ENCODE data around the gene FAM120AOS. TPM values are rescaled to one million over a fixed set of nuclear protein-coding genes. Genes with fewer than 3 reads are reported as not detected.
A peak's percentile ranks its signal among the peaks of the same experiment; 100 is the strongest.

Gene FAM120AOS
- total RNA-seq, 1 experiment from 2014 or later, result 53.6 TPM

DNA sequence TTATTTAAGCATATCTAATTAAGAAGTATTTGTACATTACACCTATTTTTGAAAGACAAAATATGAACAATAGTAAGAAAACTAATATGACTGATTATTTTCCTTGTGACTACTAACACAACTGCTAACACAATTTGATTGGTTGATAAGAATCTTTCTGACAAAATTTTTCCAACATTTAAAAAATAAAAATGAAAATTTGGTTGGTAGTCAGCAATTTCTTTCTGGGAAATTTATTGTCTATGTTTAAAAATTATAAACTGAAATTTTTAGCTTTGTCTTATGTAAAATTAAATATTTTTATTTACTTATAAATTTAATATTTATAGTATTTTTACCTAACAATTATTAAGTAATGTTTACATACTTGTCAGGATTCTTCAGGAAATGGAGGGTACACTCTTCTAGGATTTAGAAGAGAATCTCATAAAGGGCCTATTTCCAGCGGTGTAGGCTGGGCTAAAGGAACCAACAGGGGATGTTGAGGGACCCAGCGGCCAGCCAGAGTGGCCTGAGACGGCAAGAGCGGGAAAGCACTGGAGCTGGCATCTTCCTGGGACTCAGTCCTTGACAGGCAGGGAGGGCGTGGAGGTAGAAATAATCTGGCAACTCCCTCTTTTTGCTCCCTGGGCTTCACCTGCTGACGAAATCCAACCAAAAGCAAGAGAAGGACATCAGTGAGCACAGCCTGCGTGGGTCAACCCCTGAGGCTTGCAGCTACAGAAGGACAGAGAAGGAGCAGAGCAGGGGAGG, 16.6 kb downstream of the FAM120AOS start:
- WGBS (ENCODE audit: extremely low coverage, insufficient read length, low lambda C conversion rate), result no CpG with 5 or more reads among the region's 7 CpGs
- Histone ChIP-seq H4K5ac (ENCODE audit: insufficient read length, low read depth, low read length) (no peak overlapping the region), H3K14ac (ENCODE audit: insufficient read depth, low read length) (no peak overlapping the region), H3K9me3 (ENCODE audit: control insufficient read depth, low read depth, low read length) (no peaks in the 10 kb centered on the region), H3K79me1 (ENCODE audit: insufficient read depth, low read depth, low read length, poor library complexity, severe bottlenecking) (no peaks in the 10 kb centered on the region), H3K27ac (ENCODE audit: insufficient read length, low read depth, low read length) (no peak overlapping the region), H3K23ac (ENCODE audit: insufficient read length, low read depth, low read length) (no peak overlapping the region), H2BK12ac (ENCODE audit: insufficient read length, low read depth, low read length) (no peak overlapping the region), H3K79me2 (ENCODE audit: insufficient read depth, low read length) (no peaks in the 10 kb centered on the region), H3K4me2 (ENCODE audit: insufficient read depth, insufficient read length, low read length) (no peak overlapping the region), H3K23me2 (ENCODE audit: insufficient read length, low read depth, low read length, poor library complexity, severe bottlenecking) (no peaks in the 10 kb centered on the region), H3K56ac (ENCODE audit: insufficient read length, low read depth, low read length) (no peak overlapping the region), H2AFZ (ENCODE audit: low read length) (no peak overlapping the region), H3K9ac (ENCODE audit: extremely low read depth, insufficient read length, low read length) (no peak overlapping the region), H2AK5ac (ENCODE audit: insufficient read length, low read length) (no peak overlapping the region), H2BK120ac (ENCODE audit: low read depth, low read length, poor library complexity, severe bottlenecking) (no peak overlapping the region), H3K18ac (ENCODE audit: insufficient read length, low read depth, low read length) (no peak overlapping the region), H3K4me1 (ENCODE audit: insufficient read depth, low read length) (no peaks in the 10 kb centered on the region), H3K4ac (ENCODE audit: low read depth, low read length) (no peak overlapping the region), H4K8ac (replicated peaks; ENCODE audit: insufficient read length, low read depth, low read length) (no peak overlapping the region), H3T11ph (ENCODE audit: low read length) (no peak overlapping the region), H4K20me1 (ENCODE audit: control insufficient read depth, insufficient read depth, insufficient read length) (no peaks in the 10 kb centered on the region), H3K27me3 (ENCODE audit: insufficient read depth, low read length) (no peaks in the 10 kb centered on the region), H2BK5ac (ENCODE audit: insufficient read length, low read length) (no peak overlapping the region), H2BK15ac (ENCODE audit: low read depth, low read length) (no peak overlapping the region), H4K91ac (ENCODE audit: insufficient read length, low read depth, low read length) (no peak overlapping the region), H2BK20ac (ENCODE audit: low read depth, low read length, poor library complexity, severe bottlenecking) (no peak overlapping the region)
- DNase-seq, result peak; percentile 47
- 0 out of 7 replicates have a peak overlapping the region, but pooled peaks of 1 of the 3 experiments have one; percentile 2 for H3K27ac Mint-ChIP-seq
- H3K36me3 Mint-ChIP-seq (ENCODE audit: insufficient read depth in 1 of 3, low read depth in 3 of 3), result no peaks in the 10 kb centered on the region
- peaks cover 4 to 11% of the 10 kb centered on the region in 2 experiments; a peak in 3 of 4 replicates for H3K4me1 Mint-ChIP-seq
- TF ChIP-seq CTCF (conservative IDR thresholded peaks at IDR 0.05), result no peak
- peaks cover 1% of the 10 kb centered on the region; the same call in 1 of the 2 replicates for H3K27me3 Mint-ChIP-seq (ENCODE audit: low read depth)
- H3K4me3 Mint-ChIP-seq, result no peak overlapping the region
- H3K9me3 Mint-ChIP-seq, result no peaks in the 10 kb centered on the region

All from H9 (cell line).